Neutrophil (primary cell): ENCODE data around the gene RNF113B.

ENCODE experiments used
- H3K27ac ChIP-seq: fragments of 200-600 bp; sonication (generic); 2 replicates; pipeline ENCODE4 v1.5.1; 2016; ENCODE audit warnings: mild to moderate bottlenecking, moderate library complexity
- H3K27me3 ChIP-seq: fragments of 200-600 bp; sonication (generic); 2 replicates; pipeline ENCODE4 v1.6.0; 2016; ENCODE audit warnings: mild to moderate bottlenecking
- H3K36me3 ChIP-seq: fragments of 200-600 bp; sonication (generic); 2 replicates; pipeline ENCODE4 v1.5.1; 2017
- H3K4me1 ChIP-seq, 2 experiments: fragments of 200-600 bp in 1 of 2; sonication (generic) in 1 of 2; 1 replicate in 1 of 2; 2 replicates in 1 of 2; pipeline versions ENCODE4 v1.5.1 to v1.6.1; 2013 to 2016; ENCODE audit warnings: low read depth in 1 of 2, low read length in 1 of 2, mild to moderate bottlenecking in 1 of 2, moderate library complexity in 1 of 2; ENCODE audit not compliant: control insufficient read depth in 1 of 2, insufficient read depth in 1 of 2
- H3K4me3 ChIP-seq, 2 experiments: fragments of 200-600 bp in 1 of 2; sonication (generic) in 1 of 2; 1 replicate in 1 of 2; 2 replicates in 1 of 2; pipeline ENCODE4 v1.5.1; 2013 to 2016; ENCODE audit warnings: low read depth in 1 of 2, low read length in 1 of 2, mild to moderate bottlenecking in 1 of 2, moderate library complexity in 1 of 2
- H3K9me3 ChIP-seq: fragments of 200-600 bp; sonication (generic); 2 replicates; pipeline ENCODE4 v1.5.1; 2016
- CTCF ChIP-seq: fragments of 200-600 bp; sonication (generic); IDR thresholded peaks from 2 replicates; pipeline ENCODE4 v1.5.1; 2016; ENCODE audit warnings: antibody characterized with exemption

Gene RNF113B

GRCh38 chr13:98173431-98174152, 3.5 kb downstream of the RNF113B start:
- no peak for TF ChIP-seq CTCF
- no peaks in the 10 kb centered on the region for H3K9me3 ChIP-seq
- H3K4me1 ChIP-seq, result no peaks in the 10 kb centered on the region
- no peak overlapping the region for H3K27ac ChIP-seq
- H3K4me3 ChIP-seq, result no peak overlapping the region
- no peaks in the 10 kb centered on the region for H3K36me3 ChIP-seq
- H3K27me3 ChIP-seq, result no peaks in the 10 kb centered on the region

DNA sequence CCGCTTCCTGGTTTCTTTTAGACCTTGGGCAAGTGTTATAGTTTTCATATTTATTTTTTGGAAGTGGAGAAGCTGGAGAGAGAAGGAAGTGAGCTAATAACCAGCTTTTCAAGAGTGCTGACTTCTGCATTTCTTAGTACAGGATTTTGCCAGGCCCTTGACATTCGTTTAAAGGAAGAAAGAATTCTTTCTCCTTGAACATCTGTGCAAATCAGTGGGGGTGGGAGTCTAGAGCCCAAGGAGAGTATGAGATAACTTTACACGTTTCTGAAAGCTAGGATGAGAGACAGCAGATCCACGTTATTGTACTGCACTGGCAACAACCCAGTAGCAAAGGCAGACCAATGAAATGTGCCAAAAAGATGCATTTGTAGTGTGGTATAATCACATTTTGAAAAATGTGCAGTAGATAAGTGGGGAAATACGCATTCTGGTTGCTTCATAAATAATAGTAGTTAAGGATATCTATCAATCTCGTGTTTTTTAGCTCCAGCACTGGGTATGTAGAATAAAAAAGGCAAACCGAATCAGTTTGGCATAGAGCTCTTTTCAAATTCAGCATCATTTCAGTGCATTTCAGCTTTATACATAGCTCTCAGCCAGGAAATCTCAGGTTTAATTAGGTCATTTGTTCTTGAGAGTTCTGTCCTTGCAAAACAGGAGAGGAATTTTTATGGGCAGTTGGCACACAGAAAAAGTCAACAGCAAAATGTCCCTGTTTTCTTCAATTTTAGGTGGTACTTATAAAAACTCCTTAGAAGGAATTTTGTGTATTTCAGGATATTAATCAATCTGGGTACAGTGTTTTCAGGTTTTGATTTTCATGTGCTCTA, 4.3 kb downstream of the RNF113B start:
- Histone ChIP-seq H3K4me1 (no peaks in the 10 kb centered on the region), H3K27me3 (no peaks in the 10 kb centered on the region), H3K4me3 (no peak overlapping the region), H3K9me3 (no peaks in the 10 kb centered on the region), H3K27ac (no peak overlapping the region), H3K36me3 (no peaks in the 10 kb centered on the region)
- no peak for TF ChIP-seq CTCF

GRCh38 chr13:98171900-98172589, 5.0 kb downstream of the RNF113B start:
- Histone ChIP-seq H3K4me1 (no peaks in the 10 kb centered on the region), H3K9me3 (no peaks in the 10 kb centered on the region), H3K27me3 (no peaks in the 10 kb centered on the region), H3K27ac (no peak overlapping the region), H3K36me3 (no peaks in the 10 kb centered on the region), H3K4me3 (no peak overlapping the region)
- no peak for TF ChIP-seq CTCF

- no peaks in the 10 kb centered on the region for H3K4me1 ChIP-seq
Observed at GRCh38 chr13:98169331-98169730, 7.7 kb downstream of the RNF113B start.

More at GRCh38 chr13:98169331-98169730, 7.7 kb downstream of the RNF113B start:
- H3K27ac ChIP-seq, result no peak overlapping the region
- no peak overlapping the region for H3K4me3 ChIP-seq
- H3K9me3 ChIP-seq, result no peaks in the 10 kb centered on the region
- TF ChIP-seq CTCF, result no peak
- no peaks in the 10 kb centered on the region for H3K27me3 ChIP-seq
- no peaks in the 10 kb centered on the region for H3K36me3 ChIP-seq
